Measurements from ENCODE around the gene ZNF341.

ZNF341 gene

GRCh38 chr20:33827109-33827508 lies 95.3 kb downstream of the ZNF341 start:
- DNase-seq: no peak

- DNase-seq: no peak
Observed at GRCh38 chr20:33827634-33828325, 96.0 kb downstream of the ZNF341 start.

- DNase-seq: no peak
Observed at GRCh38 chr20:33828326-33828844, 96.6 kb downstream of the ZNF341 start.

- no peak for DNase-seq
Observed at GRCh38 chr20:33828967-33829560, 97.3 kb downstream of the ZNF341 start.

GRCh38 chr20:33829636-33830035 lies 97.8 kb downstream of the ZNF341 start:
- DNase-seq: no peak

- DNase-seq: no peak
Observed at GRCh38 chr20:33830371-33830770, 98.6 kb downstream of the ZNF341 start.

GRCh38 chr20:33832103-33832804 lies 100.5 kb downstream of the ZNF341 start:
- DNase-seq: no peak

GRCh38 chr20:33833333-33833732 lies 101.5 kb downstream of the ZNF341 start:
- no peak for DNase-seq

- DNase-seq: no peak
Observed at GRCh38 chr20:33835615-33836172, 103.9 kb downstream of the ZNF341 start.

- no peak for DNase-seq
Observed at GRCh38 chr20:33836277-33836676, 104.5 kb downstream of the ZNF341 start.

- DNase-seq: no peak
Observed at GRCh38 chr20:33837096-33837830, 105.5 kb downstream of the ZNF341 start.

GRCh38 chr20:33838035-33838864 lies 106.5 kb downstream of the ZNF341 start:
- DNase-seq: no peak

- DNase-seq: no peak
Observed at GRCh38 chr20:33839591-33839990, 107.8 kb downstream of the ZNF341 start.

- DNase-seq: no peak
Observed at GRCh38 chr20:33840160-33840559, 108.4 kb downstream of the ZNF341 start.

GRCh38 chr20:33840759-33841435 lies 109.1 kb downstream of the ZNF341 start:
- DNase-seq: no peak

- DNase-seq: no peak
Observed at GRCh38 chr20:33841436-33841799, 109.6 kb downstream of the ZNF341 start.
